ENCODE data around the gene C4B.
"Not testable (repeated sequence)": the region's sequence is repeated elsewhere in the genome, so short reads cannot be mapped to it uniquely, and the experiment has no call there.

Gene C4B

GRCh38 chr6:31969712-31970603, 44.6 kb upstream of the C4B start:
- H3K4me3 ChIP-seq (ENCODE audit: low read depth, low read length) = peak overlapping the region; percentile 98
- no peak for DNase-seq (ENCODE audit: low read depth)
- no peak for TF ChIP-seq CTCF (IDR thresholded peaks at IDR 0.05; ENCODE audit: control insufficient read depth, extremely low read depth, insufficient read depth)

- peak overlapping the region; percentile 98 for H3K4me3 ChIP-seq (ENCODE audit: low read depth, low read length)
- no peak for DNase-seq (ENCODE audit: low read depth)
- TF ChIP-seq CTCF (IDR thresholded peaks at IDR 0.05; ENCODE audit: control insufficient read depth, extremely low read depth, insufficient read depth) = no peak
These were observed 43.9 kb upstream of the C4B start for GRCh38 chr6:31970604-31971271.

DNA sequence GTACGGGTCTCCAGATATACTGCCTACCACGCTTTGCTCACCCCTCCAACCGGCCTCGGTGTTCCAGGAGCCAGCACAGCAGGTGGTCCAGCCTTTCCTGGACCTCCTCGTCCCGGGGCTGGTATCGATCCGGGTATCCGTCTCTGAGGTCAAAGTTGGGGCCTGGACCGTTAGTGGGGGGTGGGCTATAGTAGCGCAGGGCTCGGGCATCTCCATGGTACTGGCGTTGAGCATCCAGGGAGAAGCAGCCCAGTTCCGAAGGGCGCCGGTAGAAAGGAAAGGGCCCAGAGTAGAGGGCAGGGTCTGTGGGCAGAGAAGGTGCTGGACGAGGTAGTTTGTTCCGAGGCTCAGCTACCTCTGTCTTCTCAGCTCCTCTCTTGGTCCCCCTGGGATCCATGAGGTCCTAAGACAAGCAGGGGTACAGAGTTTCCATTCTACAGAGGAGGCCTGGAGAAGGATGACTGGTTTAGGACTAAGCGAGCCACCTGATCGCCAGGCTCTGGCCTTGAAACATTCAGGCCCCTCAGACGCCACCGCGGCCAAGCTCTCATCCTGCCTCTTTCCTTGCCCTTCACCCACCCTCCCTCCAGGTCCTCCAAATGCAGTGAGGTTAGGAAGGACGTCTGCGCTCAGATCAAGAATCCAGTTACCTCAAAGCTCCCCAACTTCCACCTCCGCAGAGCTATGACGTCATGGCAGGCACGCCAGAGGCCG, 43.2 kb upstream of the C4B start:
- no peak for DNase-seq (ENCODE audit: low read depth)
- TF ChIP-seq CTCF (IDR thresholded peaks at IDR 0.05; ENCODE audit: control insufficient read depth, extremely low read depth, insufficient read depth) = no peak
- peak overlapping the region; percentile 98 for H3K4me3 ChIP-seq (ENCODE audit: low read depth, low read length)

- no peak for TF ChIP-seq CTCF (IDR thresholded peaks at IDR 0.05; ENCODE audit: control insufficient read depth, extremely low read depth, insufficient read depth)
- peak; percentile 98 for DNase-seq (ENCODE audit: low read depth)
- H3K4me3 ChIP-seq (ENCODE audit: low read depth, low read length) = peak within 1 kb of the TSS; percentile 98
These were observed 42.4 kb upstream of the C4B start, which contains the start of gene DXO for GRCh38 chr6:31971993-31972708. TSS of gene DXO (minus strand) at chr6:31972138. CDS start at chr6:31971675, 463 bp downstream.

GRCh38 chr6:31972709-31973350, 41.8 kb upstream of the C4B start:
- TF ChIP-seq CTCF (IDR thresholded peaks at IDR 0.05; ENCODE audit: control insufficient read depth, extremely low read depth, insufficient read depth) = no peak
- peak overlapping the region; percentile 98 for H3K4me3 ChIP-seq (ENCODE audit: low read depth, low read length)
- no peak for DNase-seq (ENCODE audit: low read depth)

GRCh38 chr6:31976065-31976464, 38.5 kb upstream of the C4B start:
- not testable (repeated sequence) for H3K4me3 ChIP-seq (ENCODE audit: low read depth, low read length); DNase-seq (ENCODE audit: low read depth)
